Epithelial cell of proximal tubule (primary cell): ENCODE measurements around the gene CDK8. TPM values are rescaled to one million over a fixed set of nuclear protein-coding genes. Genes with fewer than 3 reads are reported as not detected.

Experiments
- DNase-seq: peaks from one replicate; pipeline ENCODE4 v3.0.0-alpha.2; 2011; ENCODE audit warnings: low read depth
- H3K4me3 ChIP-seq: 2 replicates; pipeline ENCODE4 v1.5.1; 2011; ENCODE audit warnings: low read depth, mild to moderate bottlenecking, low read length
- CTCF ChIP-seq: conservative IDR thresholded peaks from 2 replicates; pipeline ENCODE4 v1.5.1; 2012; ENCODE audit warnings: low read depth, mild to moderate bottlenecking, low read length
- total RNA-seq: library from RNA; depleted of rRNA; stranded (reverse); fragments of >200 nt; gene quantifications from 2 replicates; pipeline ENCODE4 v1.2.3, GENCODE V29; 2015

Gene CDK8
- total RNA-seq, 1 donor from 2014 or later = 15.3 TPM

DNA sequence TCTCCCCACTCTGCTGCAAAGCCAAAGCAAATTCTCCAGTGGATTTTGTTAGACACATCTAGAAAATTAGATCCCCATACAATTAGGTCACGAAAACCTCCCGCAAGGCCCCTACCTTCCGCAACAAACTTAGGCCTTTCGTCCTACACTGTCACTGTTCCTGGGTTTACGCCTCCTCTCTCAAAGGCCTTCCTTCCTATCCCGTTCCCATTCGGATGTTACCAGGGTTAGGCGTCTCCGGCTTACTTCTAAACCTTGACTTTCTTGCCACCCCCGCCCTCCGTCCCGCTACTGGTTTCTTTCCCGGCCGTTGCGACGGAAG lies 32.6 kb upstream of the CDK8 start:
- TF ChIP-seq CTCF = no peak
- peak overlapping the region; percentile 98 for H3K4me3 ChIP-seq
- DNase-seq = peak; percentile 45

- DNase-seq = peak; percentile 95
- H3K4me3 ChIP-seq = peak within 1 kb of the TSS; percentile 98
- no peak for TF ChIP-seq CTCF
Observed at GRCh38 chr13:26221721-26222519, 32.0 kb upstream of the CDK8 start, which contains the start of gene RNF6. Gene RNF6, minus strand, starts transcription at chr13:26222314. Its CDS starts 2,665 bp downstream, at chr13:26219649.

DNA sequence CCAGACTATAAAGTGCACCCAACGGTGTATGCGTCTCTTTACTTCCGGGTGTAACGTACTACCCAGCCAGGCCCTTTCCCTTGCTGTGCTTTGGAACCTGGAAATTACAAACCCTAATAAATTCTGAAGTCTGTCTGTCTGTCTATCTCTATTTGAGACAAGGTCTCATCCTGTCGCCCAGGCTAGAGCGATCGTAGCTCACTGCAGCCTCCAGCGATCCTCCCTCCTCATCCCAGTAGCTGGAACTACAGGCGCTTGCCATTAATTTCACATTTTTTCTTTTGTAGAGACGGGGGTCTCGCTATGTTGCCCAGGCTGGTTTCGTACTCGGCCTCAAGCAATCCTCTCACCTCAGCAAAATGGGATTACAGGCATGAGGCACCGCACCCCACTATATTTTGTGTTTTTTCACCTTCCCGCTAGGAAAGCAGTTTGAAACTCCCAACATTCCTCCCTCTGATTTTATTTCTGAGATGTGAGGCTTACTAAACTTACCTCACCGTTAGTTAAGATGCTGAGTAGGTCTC lies 31.3 kb upstream of the CDK8 start:
- DNase-seq = no peak
- H3K4me3 ChIP-seq = peak overlapping the region; percentile 98
- no peak for TF ChIP-seq CTCF

DNA sequence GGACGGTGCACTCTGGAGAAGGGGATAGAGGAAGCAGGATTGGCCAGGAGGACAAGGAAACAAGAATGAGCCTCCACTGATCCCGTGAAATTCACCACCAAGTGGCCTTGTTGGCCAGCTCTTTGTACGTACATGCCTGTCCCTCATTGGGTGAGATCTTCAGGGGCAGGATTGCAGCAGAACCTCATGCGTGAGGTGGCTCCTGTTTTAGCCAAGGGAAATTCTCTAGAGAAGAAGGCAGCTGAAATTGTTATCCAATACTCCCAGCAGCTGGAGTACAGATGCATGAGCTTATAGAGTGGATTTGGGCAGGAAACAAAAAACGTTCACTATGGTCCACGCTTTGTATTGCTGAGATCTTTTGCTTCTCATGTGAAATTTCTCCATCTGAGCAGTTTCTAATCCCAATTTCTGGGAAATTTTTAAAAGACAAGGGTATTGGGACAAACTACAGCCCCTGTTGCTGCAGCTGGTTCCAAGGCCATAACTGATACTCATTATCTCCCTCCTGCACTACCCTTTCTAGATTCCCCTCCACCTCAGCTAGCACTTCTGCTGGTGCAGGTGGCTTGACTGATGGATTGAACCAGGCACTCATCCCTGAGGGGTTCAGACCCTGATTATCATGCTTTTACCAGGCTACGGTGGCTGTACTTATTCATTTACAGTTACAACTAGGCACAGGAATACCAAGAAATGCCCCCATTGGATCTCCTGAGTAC lies 27.9 kb upstream of the CDK8 start:
- no peak for DNase-seq
- no peak overlapping the region for H3K4me3 ChIP-seq
- no peak for TF ChIP-seq CTCF

GRCh38 chr13:26227166-26227971 lies 26.6 kb upstream of the CDK8 start:
- no peak overlapping the region for H3K4me3 ChIP-seq
- no peak for DNase-seq
- TF ChIP-seq CTCF = no peak

- no peak overlapping the region for H3K4me3 ChIP-seq
- DNase-seq = no peak
- no peak for TF ChIP-seq CTCF
Observed at GRCh38 chr13:26228096-26228495, 25.8 kb upstream of the CDK8 start.
